Fibroblast of lung (primary cell): ENCODE data around the gene MYH9. TPM values are rescaled to one million over a fixed set of nuclear protein-coding genes. Genes with fewer than 3 reads are reported as not detected.

Source experiments
- DNase-seq, 2 donors: peaks; one replicate each; pipeline versions ENCODE4 v3.0.0 to v3.0.0-alpha.2; 2010; ENCODE audit warnings: low read depth in 2 of 2
- H2AFZ ChIP-seq: 2 replicates; pipeline ENCODE4 v1.5.1; 2012; ENCODE audit warnings: low read length, control low read depth, inconsistent platforms
- H3K27ac ChIP-seq: 2 replicates; pipeline ENCODE4 v1.5.1; 2011; ENCODE audit warnings: low read length, control low read depth; ENCODE audit not compliant: insufficient read depth
- H3K27me3 ChIP-seq: 2 replicates; pipeline ENCODE4 v1.5.1; 2011; ENCODE audit warnings: mild to moderate bottlenecking, low read length; ENCODE audit not compliant: control insufficient read depth, insufficient read depth
- H3K36me3 ChIP-seq: 2 replicates; pipeline ENCODE4 v1.5.1; 2011; ENCODE audit warnings: low read length; ENCODE audit not compliant: control insufficient read depth, insufficient read depth
- H3K4me1 ChIP-seq: 2 replicates; pipeline ENCODE4 v1.5.1; 2011; ENCODE audit warnings: low read length; ENCODE audit not compliant: control insufficient read depth, insufficient read depth; ENCODE audit errors: extremely low read depth
- H3K4me2 ChIP-seq: 2 replicates; pipeline ENCODE4 v1.5.1; 2011; ENCODE audit warnings: low read length, control low read depth; ENCODE audit not compliant: insufficient read depth; ENCODE audit errors: extremely low read depth
- H3K4me3 ChIP-seq, 4 experiments: fragments of 200-600 bp in 1 of 4; sonication (generic) in 1 of 4; replicated peaks in 1 of 4; 2 replicates each; pipeline ENCODE4 v1.5.1; 2011 to 2016; ENCODE audit warnings: low read length in 4 of 4, low read depth in 3 of 4, mild to moderate bottlenecking in 3 of 4, control low read depth in 2 of 4, inconsistent platforms in 1 of 4, mixed read lengths in 1 of 4; ENCODE audit not compliant: insufficient read depth in 1 of 4; ENCODE audit errors: control extremely low read depth in 1 of 4
- H3K79me2 ChIP-seq: 2 replicates; pipeline ENCODE4 v1.5.1; 2012; ENCODE audit warnings: mild to moderate bottlenecking, low read length, inconsistent platforms; ENCODE audit not compliant: control insufficient read depth, insufficient read depth
- H3K9ac ChIP-seq: 2 replicates; pipeline ENCODE4 v1.5.1; 2011; ENCODE audit warnings: mild to moderate bottlenecking, low read length, control low read depth; ENCODE audit not compliant: insufficient read depth
- H3K9me3 ChIP-seq: 2 replicates; pipeline ENCODE4 v1.5.1; 2012; ENCODE audit warnings: low read depth, low read length; ENCODE audit not compliant: control insufficient read depth, insufficient read depth
- H4K20me1 ChIP-seq: 2 replicates; pipeline ENCODE4 v1.5.1; 2011; ENCODE audit warnings: low read length; ENCODE audit not compliant: control insufficient read depth, insufficient read depth; ENCODE audit errors: extremely low read depth
- CTCF ChIP-seq, 2 donors: IDR thresholded peaks in 1 of 2; conservative IDR thresholded peaks in 1 of 2; 1 replicate in 1 of 2; 2 replicates in 1 of 2; pipeline ENCODE4 v1.5.1; 2011 to 2012; ENCODE audit warnings: low read length in 2 of 2, control low read depth in 1 of 2, inconsistent platforms in 1 of 2, low read depth in 1 of 2, mild to moderate bottlenecking in 1 of 2
- EZH2 ChIP-seq: IDR thresholded peaks from 2 replicates; pipeline ENCODE4 v1.5.1; 2012; ENCODE audit warnings: low read length, control low read depth, mild to moderate bottlenecking; ENCODE audit errors: missing control alignments
- polyA plus RNA-seq, 2 donors: library from polyadenylated mRNA; depleted of rRNA in 1 of 2; stranded (reverse) in 1 of 2; unstranded in 1 of 2; fragments of >200 nt; gene quantifications; 2 replicates each; pipeline ENCODE4 v1.2.1, GENCODE V29; 2011 to 2012; ENCODE audit warnings: missing spikeins in 1 of 2
- total RNA-seq: library from RNA; depleted of rRNA; stranded (reverse); fragments of >200 nt; gene quantifications from 2 replicates; pipeline ENCODE4 v1.2.1, GENCODE V29; 2014

MYH9 gene
- total and polyA plus RNA-seq, 2 donors (not counting 1 experiment from before 2014, with no cell fraction given): 677 to 796 TPM

- H3K36me3 ChIP-seq: peaks cover 73% of the 10 kb centered on the region
- DNase-seq: no peak
- peaks cover 30% of the 10 kb centered on the region for H3K79me2 ChIP-seq
- H3K9me3 ChIP-seq: no peaks in the 10 kb centered on the region
- no peak overlapping the region for H3K27ac ChIP-seq
- no peak overlapping the region for H3K4me3 ChIP-seq
- H3K27me3 ChIP-seq: no peaks in the 10 kb centered on the region
- H2AFZ ChIP-seq: no peak overlapping the region
- no peak overlapping the region for H3K9ac ChIP-seq
- no peak overlapping the region for H3K4me2 ChIP-seq
- TF ChIP-seq CTCF (conservative IDR thresholded peaks at IDR 0.05 in 1 of 2, IDR thresholded peaks at IDR 0.05 in 1 of 2; ENCODE audit: low read depth in 1 of 2, low read length in 2 of 2) (no peak), EZH2 (no peak)
- H3K4me1 ChIP-seq: peaks cover 5% of the 10 kb centered on the region
- H4K20me1 ChIP-seq: no peaks in the 10 kb centered on the region
Observed at GRCh38 chr22:36289406-36289870, 98.3 kb downstream of the MYH9 start.

GRCh38 chr22:36288571-36289405 lies 99.0 kb downstream of the MYH9 start:
- Histone ChIP-seq H3K27ac (no peak overlapping the region), H3K4me3 (no peak overlapping the region), H3K4me2 (no peak overlapping the region), H3K4me1 (peaks cover 5% of the 10 kb centered on the region), H3K79me2 (peaks cover 24% of the 10 kb centered on the region), H3K36me3 (peaks cover 73% of the 10 kb centered on the region), H4K20me1 (no peaks in the 10 kb centered on the region), H3K27me3 (no peaks in the 10 kb centered on the region), H3K9me3 (no peaks in the 10 kb centered on the region), H2AFZ (no peak overlapping the region), H3K9ac (no peak overlapping the region)
- DNase-seq: no peak
- TF ChIP-seq CTCF (conservative IDR thresholded peaks at IDR 0.05 in 1 of 2, IDR thresholded peaks at IDR 0.05 in 1 of 2; ENCODE audit: low read depth in 1 of 2, low read length in 2 of 2): no peak

GRCh38 chr22:36287881-36288515 lies 99.8 kb downstream of the MYH9 start:
- no peak for DNase-seq
- TF ChIP-seq EZH2 (no peak), CTCF (conservative IDR thresholded peaks at IDR 0.05 in 1 of 2, IDR thresholded peaks at IDR 0.05 in 1 of 2; ENCODE audit: low read depth in 1 of 2, low read length in 2 of 2) (no peak)
- Histone ChIP-seq H2AFZ (no peak overlapping the region), H3K9ac (no peak overlapping the region), H4K20me1 (no peaks in the 10 kb centered on the region), H3K79me2 (peaks cover 17% of the 10 kb centered on the region), H3K9me3 (no peaks in the 10 kb centered on the region), H3K4me1 (peaks cover 5% of the 10 kb centered on the region), H3K27ac (no peak overlapping the region), H3K4me3 (no peak overlapping the region), H3K36me3 (peaks cover 67% of the 10 kb centered on the region), H3K4me2 (no peak overlapping the region), H3K27me3 (no peaks in the 10 kb centered on the region)
